ENCODE results near the gene ATP11A. TPM values are rescaled to one million over a fixed set of nuclear protein-coding genes. Genes with fewer than 3 reads are reported as not detected.

ATP11A gene
- total and polyA plus RNA-seq, 2 experiments from 2014 or later, result 12.3 to 52.6 TPM

GRCh38 chr13:112756511-112756966 is 66.7 kb downstream of the ATP11A start:
- Mint-ChIP-seq H3K4me3 (no peak overlapping the region), H3K9me3 (no peaks in the 10 kb centered on the region), H3K27ac (no peak overlapping the region), H3K27me3 (ENCODE audit: insufficient read depth, low read depth, poor library complexity) (peaks cover 10% of the 10 kb centered on the region), H3K36me3 (ENCODE audit: low read depth) (no peaks in the 10 kb centered on the region; the same call in 2 of the 3 replicates), H3K4me1 (peaks cover 54% of the 10 kb centered on the region)
- Histone ChIP-seq H3K27ac (ENCODE audit: low read depth) (no peak overlapping the region), H3K4me1 (ENCODE audit: insufficient read depth) (peaks cover 7% of the 10 kb centered on the region; the same call in 1 of the 2 replicates), H2AFZ (no peak overlapping the region), H4K20me1 (replicated peaks; ENCODE audit: insufficient read depth) (no peaks in the 10 kb centered on the region), H3K36me3 (ENCODE audit: insufficient read depth) (no peaks in the 10 kb centered on the region), H3K9me2 (ENCODE audit: insufficient read depth) (no peaks in the 10 kb centered on the region), H3F3A (replicated peaks; ENCODE audit: low read depth) (no peaks in the 10 kb centered on the region), H3K79me2 (replicated peaks; ENCODE audit: insufficient read depth) (peaks cover 74% of the 10 kb centered on the region), H3K4me2 (no peak overlapping the region), H3K27me3 (ENCODE audit: insufficient read depth) (no peaks in the 10 kb centered on the region), H3K4me3 (no peak overlapping the region)
- TF ChIP-seq EZH2 (IDR thresholded peaks at IDR 0.05; ENCODE audit: low read depth, unreplicated experiment) (no peak), ZNF462 (CRISPR knock-in tag; IDR thresholded peaks at IDR 0.05) (no peak), CREB1 (CRISPR knock-in tag; IDR thresholded peaks at IDR 0.05; ENCODE audit: low read depth) (no peak), EZH2phosphoT487 (IDR thresholded peaks at IDR 0.05; ENCODE audit: unreplicated experiment) (no peak), POLR2AphosphoS5 (IDR thresholded peaks at IDR 0.05; ENCODE audit: low read depth) (no peak), REST (IDR thresholded peaks at IDR 0.05; ENCODE audit: unreplicated experiment) (no peak)
- TF ChIP-seq, protein P1, sequence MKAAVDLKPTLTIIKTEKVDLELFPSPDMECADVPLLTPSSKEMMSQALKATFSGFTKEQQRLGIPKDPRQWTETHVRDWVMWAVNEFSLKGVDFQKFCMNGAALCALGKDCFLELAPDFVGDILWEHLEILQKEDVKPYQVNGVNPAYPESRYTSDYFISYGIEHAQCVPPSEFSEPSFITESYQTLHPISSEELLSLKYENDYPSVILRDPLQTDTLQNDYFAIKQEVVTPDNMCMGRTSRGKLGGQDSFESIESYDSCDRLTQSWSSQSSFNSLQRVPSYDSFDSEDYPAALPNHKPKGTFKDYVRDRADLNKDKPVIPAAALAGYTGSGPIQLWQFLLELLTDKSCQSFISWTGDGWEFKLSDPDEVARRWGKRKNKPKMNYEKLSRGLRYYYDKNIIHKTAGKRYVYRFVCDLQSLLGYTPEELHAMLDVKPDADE (IDR thresholded peaks at IDR 0.05), result no peak
- no peak; the same call in 1 of the 3 replicates for ATAC-seq
- DNase-seq (ENCODE audit: low spot score), result no peak

All from GM23338 (cell line).